HepG2 (cell line): ENCODE data around the gene FHIT. TPM values are rescaled to one million over a fixed set of nuclear protein-coding genes. Genes with fewer than 3 reads are reported as not detected.

ENCODE experiments used
- ATAC-seq: fragments of 200-7000 bp; cut with Tn5 transposase; 3 replicates; pipeline ENCODE4 v1.9.1; 2020; ENCODE audit warnings: mild to moderate bottlenecking, moderate library complexity
- BruUV-seq: library from RNA; stranded (reverse); fragments of 400-500 nt; replicated peaks from 2 replicates; lab custom pipeline; 2021; lab: Mats Ljungman, UMichigan
- CTCF ChIA-PET: fragments of 300-600 bp; formaldehyde crosslinking; extraction: SDS; loops from one replicate; lab custom pipeline; 2021; ENCODE audit warnings: low total read pairs, inconsistent platforms, low intra/inter-chr PET ratio; lab: Yijun Ruan, JAX
- POLR2A ChIA-PET: fragments of 350-600 bp; sonication (Branson Sonifier 250); formaldehyde crosslinking; loops from one replicate; lab custom pipeline; 2020; ENCODE audit warnings: antibody characterized with exemption, inconsistent platforms; lab: Yijun Ruan, JAX
- DNase-seq: peaks from one replicate; pipeline ENCODE4 v3.0.0-alpha.2; 2015; ENCODE audit warnings: low spot score
- FAIRE-seq: peaks from 3 replicates; lab custom pipeline; 2011; peaks lifted over from hg19 to GRCh38; lab: Jason Lieb, UNC
- H2AFZ ChIP-seq: one replicate; pipeline ENCODE4 v1.6.1; 2011; ENCODE audit warnings: low read length, inconsistent platforms
- H3K27ac ChIP-seq: fragments of 300-600 bp; 3 replicates; pipeline ENCODE4 v1.8.0; 2011; ENCODE audit warnings: mixed run types, mild to moderate bottlenecking, mixed read lengths, low read length, inconsistent platforms; ENCODE audit not compliant: insufficient read depth; ENCODE audit errors: extremely low read length
- H3K27me3 ChIP-seq, 2 experiments: fragments of 200-600 bp in 1 of 2; 2 replicates in 1 of 2; 3 replicates in 1 of 2; pipeline versions ENCODE4 v1.6.0 to v1.8.0; 2011; ENCODE audit warnings: low read length in 2 of 2, mild to moderate bottlenecking in 2 of 2, moderate library complexity in 2 of 2, inconsistent platforms in 1 of 2; ENCODE audit not compliant: insufficient read depth in 2 of 2, control insufficient read depth in 1 of 2
- H3K36me3 ChIP-seq, 2 experiments: fragments of 200-600 bp in 1 of 2; replicated peaks in 1 of 2; 2 replicates in 1 of 2; 3 replicates in 1 of 2; pipeline versions ENCODE4 v1.5.1 to v1.8.0; 2011; ENCODE audit warnings: low read length in 2 of 2, inconsistent platforms in 1 of 2; ENCODE audit not compliant: insufficient read depth in 2 of 2, control insufficient read depth in 1 of 2
- H3K4me1 ChIP-seq: 2 replicates; pipeline ENCODE4 v1.5.1; 2012; ENCODE audit warnings: low read length, inconsistent platforms; ENCODE audit not compliant: insufficient read depth
- H3K4me2 ChIP-seq: 2 replicates; pipeline ENCODE4 v1.6.0; 2011; ENCODE audit warnings: low read depth, low read length, inconsistent platforms
- H3K4me3 ChIP-seq, 3 experiments: fragments of 200-600 bp in 1 of 3; sonication (generic), shearing (Covaris generic) in 1 of 3; replicated peaks in 1 of 3; 2 replicates each; pipeline ENCODE4 v1.5.1; 2011 to 2016; ENCODE audit warnings: low read length in 3 of 3, inconsistent platforms in 2 of 3, low read depth in 2 of 3, mild to moderate bottlenecking in 2 of 3, control low read depth in 1 of 3, mixed read lengths in 1 of 3; ENCODE audit not compliant: insufficient read depth in 1 of 3
- H3K79me2 ChIP-seq: one replicate; pipeline ENCODE4 v1.6.1; 2011; ENCODE audit warnings: low read length, inconsistent platforms; ENCODE audit not compliant: insufficient read depth
- H3K9ac ChIP-seq: 2 replicates; pipeline ENCODE4 v1.6.0; 2011; ENCODE audit warnings: mild to moderate bottlenecking, low read depth, low read length, inconsistent platforms; ENCODE audit not compliant: insufficient read depth
- H3K9me3 ChIP-seq: 2 replicates; pipeline ENCODE4 v1.5.1; 2012; ENCODE audit warnings: mild to moderate bottlenecking, low read length
- H4K20me1 ChIP-seq: 2 replicates; pipeline ENCODE4 v1.6.0; 2011; ENCODE audit warnings: inconsistent platforms, mild to moderate bottlenecking, low read length, moderate library complexity; ENCODE audit not compliant: insufficient read depth
- ADNP ChIP-seq: sonication (generic); formaldehyde crosslinking; IDR thresholded peaks from 2 replicates; pipeline ENCODE4 v1.4.0; 2020; ENCODE audit warnings: missing genetic modification reagents
- CENPBD1 ChIP-seq: sonication (generic); formaldehyde crosslinking; IDR thresholded peaks from 2 replicates; pipeline ENCODE4 v1.8.0; 2022; ENCODE audit warnings: missing genetic modification reagents, low read depth, mild to moderate bottlenecking, borderline replicate concordance
- CSRNP2 ChIP-seq: sonication (generic); formaldehyde crosslinking; conservative IDR thresholded peaks from 2 replicates; pipeline ENCODE4 v1.8.0; 2022; ENCODE audit warnings: low read depth, missing genetic modification reagents
- HOXA7 ChIP-seq: sonication (generic); formaldehyde crosslinking; IDR thresholded peaks from 2 replicates; pipeline ENCODE4 v1.8.1; 2022; ENCODE audit warnings: mild to moderate bottlenecking, missing genetic modification reagents, moderate library complexity
- KLF12 ChIP-seq: sonication (generic); formaldehyde crosslinking; IDR thresholded peaks from 2 replicates; pipeline ENCODE4 v1.4.0; 2020; ENCODE audit warnings: missing genetic modification reagents, borderline replicate concordance
- MYC ChIP-seq: sonication (generic); formaldehyde crosslinking; IDR thresholded peaks from 2 replicates; pipeline ENCODE4 v1.9.0; 2021; ENCODE audit warnings: missing genetic modification reagents, borderline replicate concordance
- NAIF1 ChIP-seq: sonication (generic); formaldehyde crosslinking; IDR thresholded peaks from 2 replicates; pipeline ENCODE4 v1.5.0; 2020; ENCODE audit warnings: mild to moderate bottlenecking, missing genetic modification reagents, borderline replicate concordance
- RORA ChIP-seq: sonication (generic); formaldehyde crosslinking; IDR thresholded peaks from 2 replicates; pipeline ENCODE4 v1.5.0; 2020; ENCODE audit warnings: mild to moderate bottlenecking, missing genetic modification reagents, moderate library complexity
- SNAPC4 ChIP-seq: sonication (generic); formaldehyde crosslinking; IDR thresholded peaks from 2 replicates; pipeline ENCODE4 v1.4.0; 2020; ENCODE audit warnings: mild to moderate bottlenecking, missing genetic modification reagents
- TRIM24 ChIP-seq: sonication (generic); formaldehyde crosslinking; IDR thresholded peaks from 2 replicates; pipeline ENCODE4 v1.8.0; 2022; ENCODE audit warnings: mild to moderate bottlenecking, missing genetic modification reagents
- ZBTB39 ChIP-seq: sonication (generic); formaldehyde crosslinking; IDR thresholded peaks from 2 replicates; pipeline ENCODE4 v1.5.0; 2020; ENCODE audit warnings: missing genetic modification reagents
- ZNF282 ChIP-seq: fragments of 450-650 bp; IDR thresholded peaks from 2 replicates; pipeline ENCODE4 v1.6.1; 2018; ENCODE audit not compliant: partially characterized antibody
- ZNF335 ChIP-seq: sonication (generic); formaldehyde crosslinking; IDR thresholded peaks from 2 replicates; pipeline ENCODE4 v1.4.0; 2020; ENCODE audit warnings: missing genetic modification reagents
- ZNF513 ChIP-seq: sonication (generic); formaldehyde crosslinking; conservative IDR thresholded peaks from 2 replicates; pipeline ENCODE4 v1.5.0; 2020; ENCODE audit warnings: missing genetic modification reagents
- ZNF839 ChIP-seq: sonication (generic); formaldehyde crosslinking; IDR thresholded peaks from 2 replicates; pipeline ENCODE4 v1.4.0; 2020; ENCODE audit warnings: missing genetic modification reagents, mild to moderate bottlenecking, borderline replicate concordance
- WGBS: methylation state at CpG from one replicate; pipeline ENCODE4 v1.1.6; 2017; ENCODE audit warnings: low lambda C conversion rate; 5-methylcytosine and 5-hydroxymethylcytosine counted together
- in situ Hi-C: cut with HindIII; loops from 2 replicates; pipeline ENCODE4 v1.10.0; 2017; ENCODE audit warnings: low pct_unique_long_range_greater_than_20kb; ENCODE audit not compliant: extremely low pct_ligation_motif_present
- intact Hi-C: fragments of 100-400 bp; cut with micrococcal nuclease; formaldehyde crosslinking; loops from one replicate; pipeline ENCODE4 v1.10.0; 2022; ENCODE audit not compliant: unreplicated experiment
- polyA plus RNA-seq, 8 experiments: library from polyadenylated mRNA; depleted of rRNA in 3 of 8; stranded (reverse) in 7 of 8; unstranded in 1 of 8; fragments of >200 nt; fragmentation: Illumina TruSeq in 4 of 8; extraction: Trizol in 4 of 8; gene quantifications; 2 replicates each; pipeline versions ENCODE4 v1.2.1 to v1.2.3, GENCODE V29; 2011 to 2016; ENCODE audit warnings: low read depth in 4 of 8, missing spikeins in 1 of 8, mixed read lengths in 1 of 8; ENCODE audit not compliant: insufficient read depth in 1 of 8
- total RNA-seq, 5 experiments: library from RNA; depleted of rRNA; stranded (reverse); fragments of >200 nt; fragmentation: Illumina TruSeq; extraction: Trizol; gene quantifications; 2 replicates each; pipeline ENCODE4 v1.2.3, GENCODE V29; 2016; ENCODE audit warnings: low read depth in 1 of 5

FHIT gene
- total and polyA plus RNA-seq, 2 of the 13 experiments (the other 11 are each of a cell fraction or from before 2014, with no cell fraction given) = 4.0 to 4.6 TPM

- CTCF ChIA-PET = no interaction called here
- no peak overlapping the region for H3K4me3 ChIP-seq
- FAIRE-seq = no peak
- ATAC-seq = no peak
- H3K4me2 ChIP-seq = no peak overlapping the region
- H3K27me3 ChIP-seq = no peaks in the 10 kb centered on the region
- no peak overlapping the region for H3K27ac ChIP-seq
- POLR2A ChIA-PET = no interaction called here
- no peaks in the 10 kb centered on the region for H3K36me3 ChIP-seq
- H3K4me1 ChIP-seq = no peaks in the 10 kb centered on the region
- H3K79me2 ChIP-seq = no peaks in the 10 kb centered on the region
- H3K9me3 ChIP-seq = no peaks in the 10 kb centered on the region
- BruUV-seq = no TSS peak
- no peak overlapping the region for H2AFZ ChIP-seq
- 0% methylated on average over 1 of the region's 1 CpG for WGBS
- intact Hi-C loops = no loop called here
- DNase-seq = no peak
- H3K9ac ChIP-seq = no peak overlapping the region
- no peaks in the 10 kb centered on the region for H4K20me1 ChIP-seq
- in situ Hi-C loops = no loop called here
- TF ChIP-seq HOXA7 (no peak), RORA (CRISPR knock-in tag) (no peak), ZNF839 (no peak), SNAPC4 (CRISPR knock-in tag) (no peak), ZNF513 (no peak), CENPBD1 (CRISPR knock-in tag) (no peak), NAIF1 (CRISPR knock-in tag) (no peak), ZNF282 (no peak), CSRNP2 (CRISPR knock-in tag) (no peak), KLF12 (CRISPR knock-in tag) (no peak), ZBTB39 (CRISPR knock-in tag) (no peak), MYC (no peak), ZNF335 (CRISPR knock-in tag) (no peak), TRIM24 (CRISPR knock-in tag) (no peak), ADNP (no peak)
Observed at GRCh38 chr3:59750391-59750790, 1500.9 kb downstream of the FHIT start.
